Measurements from ENCODE around the gene RBM15.

RBM15 gene

GRCh38 chr1:110338886-110339406 is at the start of gene RBM15:
RBM15 (plus strand) TSS chr1:110339377; CDS start chr1:110339406, 29 bp downstream.
- DNase-seq (ENCODE audit: low spot score) = peak; percentile 97

- DNase-seq (ENCODE audit: low spot score) = no peak
These were observed 47.7 kb upstream of the RBM15 start for GRCh38 chr1:110291241-110292030.

- DNase-seq (ENCODE audit: low spot score) = no peak
These were observed 47.0 kb upstream of the RBM15 start for GRCh38 chr1:110292031-110292741.

GRCh38 chr1:110293601-110294104 is 45.5 kb upstream of the RBM15 start:
- DNase-seq (ENCODE audit: low spot score) = no peak

GRCh38 chr1:110294308-110294707 is 44.9 kb upstream of the RBM15 start:
- no peak for DNase-seq (ENCODE audit: low spot score)

GRCh38 chr1:110298991-110299390 is 40.2 kb upstream of the RBM15 start:
- DNase-seq (ENCODE audit: low spot score) = no peak

GRCh38 chr1:110300412-110301085 is 38.6 kb upstream of the RBM15 start:
- no peak for DNase-seq (ENCODE audit: low spot score)

GRCh38 chr1:110302836-110303235 is 36.3 kb upstream of the RBM15 start:
- DNase-seq (ENCODE audit: low spot score) = no peak

GRCh38 chr1:110305900-110306420 is 33.2 kb upstream of the RBM15 start:
- no peak for DNase-seq (ENCODE audit: low spot score)

GRCh38 chr1:110307239-110307974 is 31.8 kb upstream of the RBM15 start:
- no peak for DNase-seq (ENCODE audit: low spot score)

- DNase-seq (ENCODE audit: low spot score) = no peak
These were observed 30.9 kb upstream of the RBM15 start for GRCh38 chr1:110308247-110308646.

GRCh38 chr1:110309139-110309538 is 30.0 kb upstream of the RBM15 start:
- DNase-seq (ENCODE audit: low spot score) = no peak

GRCh38 chr1:110309767-110310166 is 29.4 kb upstream of the RBM15 start:
- no peak for DNase-seq (ENCODE audit: low spot score)

- no peak for DNase-seq (ENCODE audit: low spot score)
These were observed 28.9 kb upstream of the RBM15 start for GRCh38 chr1:110310300-110310699.

GRCh38 chr1:110312188-110313121 is 26.7 kb upstream of the RBM15 start:
- DNase-seq (ENCODE audit: low spot score) = peak; percentile 68

- DNase-seq (ENCODE audit: low spot score) = no peak
These were observed 22.4 kb upstream of the RBM15 start for GRCh38 chr1:110316735-110317134.

GRCh38 chr1:110318046-110318445 is 21.1 kb upstream of the RBM15 start:
- no peak for DNase-seq (ENCODE audit: low spot score)

GRCh38 chr1:110319332-110320167 is 19.6 kb upstream of the RBM15 start:
- DNase-seq (ENCODE audit: low spot score) = no peak

- no peak for DNase-seq (ENCODE audit: low spot score)
These were observed 19.0 kb upstream of the RBM15 start for GRCh38 chr1:110320168-110320518.
